ENCODE data around the gene ADPRH.

Gene ADPRH

DNA sequence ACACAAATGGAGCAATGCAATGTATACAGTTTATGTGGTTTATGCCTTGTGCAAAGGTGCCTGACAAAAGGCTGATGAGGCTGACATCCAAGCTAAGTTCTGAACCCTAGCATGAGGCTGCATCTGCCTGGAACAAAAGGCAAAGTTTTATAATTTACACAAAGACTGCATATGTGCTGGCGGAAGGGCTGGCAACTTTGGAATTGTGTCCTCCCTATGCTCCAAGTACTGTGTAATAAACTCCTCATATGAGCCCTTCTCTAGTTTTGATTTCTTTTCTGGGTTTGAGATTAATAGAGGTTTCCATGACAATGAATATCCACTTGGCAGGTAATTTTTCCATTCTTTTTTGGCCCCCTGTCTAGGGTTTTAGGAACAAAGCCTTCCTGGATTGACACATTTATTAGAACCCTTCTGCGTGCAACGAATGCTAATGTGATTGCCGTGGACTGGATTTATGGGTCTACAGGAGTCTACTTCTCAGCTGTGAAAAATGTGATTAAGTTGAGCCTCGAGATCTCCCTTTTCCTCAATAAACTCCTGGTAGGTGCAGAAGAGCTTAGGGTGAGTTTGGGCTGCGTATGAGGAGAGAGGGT is 29.2 kb downstream of the ADPRH start:
- Histone ChIP-seq H3K27me3 (ENCODE audit: insufficient read depth, low read length) (no peaks in the 10 kb centered on the region), H3K4me1 (ENCODE audit: insufficient read depth, low read length, severe bottlenecking) (no peaks in the 10 kb centered on the region), H3F3A (ENCODE audit: insufficient read depth, low read length) (no peaks in the 10 kb centered on the region), H3K9me2 (ENCODE audit: low read depth, low read length) (no peaks in the 10 kb centered on the region), H3K36me3 (ENCODE audit: insufficient read depth, low read length) (no peaks in the 10 kb centered on the region), H3K27ac (ENCODE audit: low read depth, low read length, poor library complexity, severe bottlenecking) (no peak overlapping the region), H3K9me3 (ENCODE audit: low read length) (no peaks in the 10 kb centered on the region), H3K9ac (ENCODE audit: low read length) (no peak overlapping the region), H4K20me1 (ENCODE audit: insufficient read depth, low read length) (no peaks in the 10 kb centered on the region), H3K4me2 (ENCODE audit: low read length) (no peak overlapping the region), H2AFZ (ENCODE audit: low read length) (no peak overlapping the region), H3K79me2 (ENCODE audit: insufficient read depth, low read length) (no peaks in the 10 kb centered on the region), H3K4me3 (ENCODE audit: low read depth, low read length, poor library complexity, severe bottlenecking) (no peak overlapping the region)
- no peak for TF ChIP-seq EZH2 (IDR thresholded peaks at IDR 0.05; ENCODE audit: borderline replicate concordance, low read length)
- TF ChIP-seq, protein P1, sequence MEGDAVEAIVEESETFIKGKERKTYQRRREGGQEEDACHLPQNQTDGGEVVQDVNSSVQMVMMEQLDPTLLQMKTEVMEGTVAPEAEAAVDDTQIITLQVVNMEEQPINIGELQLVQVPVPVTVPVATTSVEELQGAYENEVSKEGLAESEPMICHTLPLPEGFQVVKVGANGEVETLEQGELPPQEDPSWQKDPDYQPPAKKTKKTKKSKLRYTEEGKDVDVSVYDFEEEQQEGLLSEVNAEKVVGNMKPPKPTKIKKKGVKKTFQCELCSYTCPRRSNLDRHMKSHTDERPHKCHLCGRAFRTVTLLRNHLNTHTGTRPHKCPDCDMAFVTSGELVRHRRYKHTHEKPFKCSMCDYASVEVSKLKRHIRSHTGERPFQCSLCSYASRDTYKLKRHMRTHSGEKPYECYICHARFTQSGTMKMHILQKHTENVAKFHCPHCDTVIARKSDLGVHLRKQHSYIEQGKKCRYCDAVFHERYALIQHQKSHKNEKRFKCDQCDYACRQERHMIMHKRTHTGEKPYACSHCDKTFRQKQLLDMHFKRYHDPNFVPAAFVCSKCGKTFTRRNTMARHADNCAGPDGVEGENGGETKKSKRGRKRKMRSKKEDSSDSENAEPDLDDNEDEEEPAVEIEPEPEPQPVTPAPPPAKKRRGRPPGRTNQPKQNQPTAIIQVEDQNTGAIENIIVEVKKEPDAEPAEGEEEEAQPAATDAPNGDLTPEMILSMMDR (IDR thresholded peaks at IDR 0.05; ENCODE audit: low read length), result no peak

DNA sequence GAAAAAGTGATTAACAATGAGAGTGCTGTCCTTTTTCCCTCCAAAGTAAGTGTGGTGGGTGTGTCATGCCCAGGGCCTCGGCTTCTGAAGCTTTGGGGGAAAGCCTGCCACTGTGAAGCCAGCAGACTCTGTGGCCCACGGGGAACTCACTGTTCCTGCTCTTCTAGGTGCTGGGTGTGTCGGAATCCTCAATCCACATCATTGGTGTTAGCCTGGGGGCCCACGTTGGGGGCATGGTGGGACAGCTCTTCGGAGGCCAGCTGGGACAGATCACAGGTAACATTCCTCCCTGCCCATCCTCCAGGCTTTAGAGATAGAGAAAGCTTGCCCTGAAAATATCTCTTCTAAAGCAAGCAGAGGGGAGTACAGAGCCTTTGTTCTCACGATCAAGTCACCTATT is 30.0 kb downstream of the ADPRH start:
- Histone ChIP-seq H2AFZ (ENCODE audit: low read length) (no peak overlapping the region), H3K9me3 (ENCODE audit: low read length) (no peaks in the 10 kb centered on the region), H3K27me3 (ENCODE audit: insufficient read depth, low read length) (peaks cover 3% of the 10 kb centered on the region; the same call in 1 of the 2 replicates), H3K79me2 (ENCODE audit: insufficient read depth, low read length) (no peaks in the 10 kb centered on the region), H4K20me1 (ENCODE audit: insufficient read depth, low read length) (no peaks in the 10 kb centered on the region), H3K9me2 (ENCODE audit: low read depth, low read length) (no peaks in the 10 kb centered on the region), H3K27ac (ENCODE audit: low read depth, low read length, poor library complexity, severe bottlenecking) (no peak overlapping the region), H3K4me1 (ENCODE audit: insufficient read depth, low read length, severe bottlenecking) (no peaks in the 10 kb centered on the region), H3F3A (ENCODE audit: insufficient read depth, low read length) (no peaks in the 10 kb centered on the region), H3K9ac (ENCODE audit: low read length) (no peak overlapping the region), H3K4me3 (ENCODE audit: low read depth, low read length, poor library complexity, severe bottlenecking) (no peak overlapping the region), H3K36me3 (ENCODE audit: insufficient read depth, low read length) (no peaks in the 10 kb centered on the region), H3K4me2 (ENCODE audit: low read length) (no peak overlapping the region)
- TF ChIP-seq, protein P1 (IDR thresholded peaks at IDR 0.05; ENCODE audit: low read length), result no peak
- TF ChIP-seq EZH2 (IDR thresholded peaks at IDR 0.05; ENCODE audit: borderline replicate concordance, low read length), result no peak

DNA sequence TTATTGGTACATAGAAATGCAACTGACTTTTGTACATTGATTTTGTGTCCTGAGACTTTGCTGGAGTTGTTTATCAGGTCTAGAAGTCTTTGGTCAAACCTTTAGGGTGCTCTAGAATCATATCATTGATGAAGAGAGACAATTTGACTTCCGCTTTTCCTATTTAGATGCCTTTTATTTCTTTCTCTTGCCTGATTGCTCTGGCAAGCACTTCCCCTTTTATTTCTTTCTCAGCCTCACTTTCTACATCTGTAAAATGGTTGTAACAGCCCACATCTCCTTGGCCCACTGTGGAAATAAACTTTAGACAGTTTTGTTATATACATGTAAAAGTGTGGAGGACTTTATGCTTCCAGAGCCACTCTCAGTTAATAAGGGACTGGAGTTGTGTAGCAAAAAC is 32.4 kb downstream of the ADPRH start:
- Histone ChIP-seq H3K4me3 (ENCODE audit: low read depth, low read length, poor library complexity, severe bottlenecking) (no peak overlapping the region), H3K4me1 (ENCODE audit: insufficient read depth, low read length, severe bottlenecking) (no peaks in the 10 kb centered on the region), H3K27ac (ENCODE audit: low read depth, low read length, poor library complexity, severe bottlenecking) (no peak overlapping the region), H3K9me2 (ENCODE audit: low read depth, low read length) (no peaks in the 10 kb centered on the region), H3K9me3 (ENCODE audit: low read length) (no peaks in the 10 kb centered on the region), H3K27me3 (ENCODE audit: insufficient read depth, low read length) (peaks cover 3% of the 10 kb centered on the region; the same call in 1 of the 2 replicates), H2AFZ (ENCODE audit: low read length) (no peak overlapping the region), H3K79me2 (ENCODE audit: insufficient read depth, low read length) (no peaks in the 10 kb centered on the region), H3K4me2 (ENCODE audit: low read length) (no peak overlapping the region), H3F3A (ENCODE audit: insufficient read depth, low read length) (no peaks in the 10 kb centered on the region), H4K20me1 (ENCODE audit: insufficient read depth, low read length) (no peaks in the 10 kb centered on the region), H3K36me3 (ENCODE audit: insufficient read depth, low read length) (no peaks in the 10 kb centered on the region), H3K9ac (ENCODE audit: low read length) (no peak overlapping the region)
- TF ChIP-seq EZH2 (IDR thresholded peaks at IDR 0.05; ENCODE audit: borderline replicate concordance, low read length), result no peak
- TF ChIP-seq, protein P1 (IDR thresholded peaks at IDR 0.05; ENCODE audit: low read length), result no peak

Data from OCI-LY1 (cell line).